Activated naive CD8-positive, alpha-beta T cell treated with anti-CD3 and anti-CD28 coated beads, Interleukin-2, amount 10 ng/mL, durations not matched to agents 7 days and 5 days (primary cell): ENCODE data around the gene LRRC19. TPM values are rescaled to one million over a fixed set of nuclear protein-coding genes. Genes with fewer than 3 reads are reported as not detected.

Experiments
- ATAC-seq: fragments of 150-1000 bp; cut with Tn5 transposase; one replicate; pipeline ENCODE4 v1.10.0; 2021; ENCODE audit warnings: low read depth, moderate library complexity
- POLR2A ChIA-PET: fragments of 350-600 bp; sonication (Branson Sonifier 250); formaldehyde crosslinking; loops from one replicate; lab custom pipeline; 2021; ENCODE audit warnings: antibody characterized with exemption; lab: Charles Lee
- DNase-seq: peaks from one replicate; pipeline ENCODE4 v3.0.0; 2021
- H3K27ac Mint-ChIP-seq: one replicate; pipeline ENCODE4 v1.8.0; 2022; ENCODE audit warnings: mild to moderate bottlenecking, mixed read lengths
- H3K27me3 Mint-ChIP-seq: one replicate; pipeline ENCODE4 v1.8.0; 2022; ENCODE audit warnings: mild to moderate bottlenecking, moderate library complexity, mixed read lengths
- H3K36me3 Mint-ChIP-seq: one replicate; pipeline ENCODE4 v1.8.0; 2021; ENCODE audit warnings: mild to moderate bottlenecking, mixed read lengths
- H3K4me1 Mint-ChIP-seq: one replicate; pipeline ENCODE4 v1.8.0; 2021; ENCODE audit warnings: mixed read lengths
- H3K4me3 Mint-ChIP-seq: one replicate; pipeline ENCODE4 v1.8.0; 2022; ENCODE audit warnings: mild to moderate bottlenecking, moderate library complexity, mixed read lengths
- H3K9me3 Mint-ChIP-seq: one replicate; pipeline ENCODE4 v1.8.0; 2021; ENCODE audit warnings: mixed read lengths
- total RNA-seq, 2 experiments: library from RNA; stranded (reverse); gene quantifications; one replicate each; pipeline ENCODE4 v1.2.3, GENCODE V29; 2021

The LRRC19 gene
- total RNA-seq, 2 experiments from 2014 or later: not detected

DNA sequence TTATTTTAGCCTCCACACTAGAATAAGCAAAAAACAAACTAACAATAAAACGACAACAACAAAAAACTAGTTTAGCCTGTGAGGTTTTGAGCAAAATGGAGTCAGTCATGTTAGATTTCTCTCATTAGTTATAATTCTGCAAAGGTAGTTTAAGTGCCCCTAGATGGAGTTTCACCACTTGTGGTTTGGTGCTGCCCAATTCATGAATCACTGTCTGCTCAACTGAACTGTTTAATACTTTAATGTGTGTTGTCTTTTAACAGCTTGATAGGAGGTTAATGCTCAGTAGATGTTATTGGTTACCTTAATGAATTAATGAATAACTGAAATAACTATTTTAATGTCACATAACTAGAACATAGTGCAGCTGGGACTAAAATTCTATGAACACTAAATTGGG, 55.0 kb downstream of the LRRC19 start:
- H3K4me3 Mint-ChIP-seq: no peak overlapping the region
- no peak overlapping the region for H3K27ac Mint-ChIP-seq
- POLR2A ChIA-PET: no interaction called here
- DNase-seq: no peak
- ATAC-seq: no peak
- H3K36me3 Mint-ChIP-seq: peaks cover 4% of the 10 kb centered on the region
- H3K4me1 Mint-ChIP-seq: peaks cover 31% of the 10 kb centered on the region
- no peaks in the 10 kb centered on the region for H3K27me3 Mint-ChIP-seq
- H3K9me3 Mint-ChIP-seq: no peaks in the 10 kb centered on the region

GRCh38 chr9:26949637-26950069, 55.8 kb downstream of the LRRC19 start:
- Mint-ChIP-seq H3K27me3 (no peaks in the 10 kb centered on the region), H3K27ac (no peak overlapping the region), H3K36me3 (peaks cover 4% of the 10 kb centered on the region), H3K4me3 (no peak overlapping the region), H3K9me3 (no peaks in the 10 kb centered on the region), H3K4me1 (peaks cover 29% of the 10 kb centered on the region)
- DNase-seq (no peak), ATAC-seq (no peak)
- POLR2A ChIA-PET: no interaction called here

DNA sequence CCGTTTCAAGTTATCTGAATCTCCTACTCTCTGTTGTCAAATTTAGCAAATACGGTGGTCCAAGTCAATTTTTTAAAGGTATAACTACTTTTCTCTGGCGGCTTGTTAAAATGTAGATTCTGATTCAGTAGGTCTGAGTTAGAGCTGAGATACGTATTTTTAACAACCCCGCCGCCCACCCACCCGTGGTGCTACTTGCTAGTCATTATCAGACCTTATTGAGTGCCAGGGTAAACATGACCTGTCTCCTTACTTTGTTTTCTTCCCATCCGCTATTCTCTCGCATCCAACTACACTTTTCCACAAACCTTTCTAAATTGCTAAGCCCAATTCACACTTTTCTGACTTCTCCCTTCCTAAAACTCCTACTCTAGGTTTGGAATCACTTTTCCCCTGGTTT, 57.7 kb downstream of the LRRC19 start:
- POLR2A ChIA-PET: interaction anchor here (0.8 to 2.3 kb wide), 6 partner anchors 8 to 625 kb away, joined by 3 to 38 read pairs (median 3); partner anchors contain the start of genes C9orf72, CAAP1 and IFT74
- DNase-seq: no peak
- Mint-ChIP-seq H3K9me3 (no peaks in the 10 kb centered on the region), H3K4me1 (peaks cover 32% of the 10 kb centered on the region), H3K27me3 (no peaks in the 10 kb centered on the region), H3K36me3 (peaks cover 15% of the 10 kb centered on the region), H3K4me3 (peak overlapping the region; percentile 95), H3K27ac (peak overlapping the region; percentile 97)
- ATAC-seq: no peak

DNA sequence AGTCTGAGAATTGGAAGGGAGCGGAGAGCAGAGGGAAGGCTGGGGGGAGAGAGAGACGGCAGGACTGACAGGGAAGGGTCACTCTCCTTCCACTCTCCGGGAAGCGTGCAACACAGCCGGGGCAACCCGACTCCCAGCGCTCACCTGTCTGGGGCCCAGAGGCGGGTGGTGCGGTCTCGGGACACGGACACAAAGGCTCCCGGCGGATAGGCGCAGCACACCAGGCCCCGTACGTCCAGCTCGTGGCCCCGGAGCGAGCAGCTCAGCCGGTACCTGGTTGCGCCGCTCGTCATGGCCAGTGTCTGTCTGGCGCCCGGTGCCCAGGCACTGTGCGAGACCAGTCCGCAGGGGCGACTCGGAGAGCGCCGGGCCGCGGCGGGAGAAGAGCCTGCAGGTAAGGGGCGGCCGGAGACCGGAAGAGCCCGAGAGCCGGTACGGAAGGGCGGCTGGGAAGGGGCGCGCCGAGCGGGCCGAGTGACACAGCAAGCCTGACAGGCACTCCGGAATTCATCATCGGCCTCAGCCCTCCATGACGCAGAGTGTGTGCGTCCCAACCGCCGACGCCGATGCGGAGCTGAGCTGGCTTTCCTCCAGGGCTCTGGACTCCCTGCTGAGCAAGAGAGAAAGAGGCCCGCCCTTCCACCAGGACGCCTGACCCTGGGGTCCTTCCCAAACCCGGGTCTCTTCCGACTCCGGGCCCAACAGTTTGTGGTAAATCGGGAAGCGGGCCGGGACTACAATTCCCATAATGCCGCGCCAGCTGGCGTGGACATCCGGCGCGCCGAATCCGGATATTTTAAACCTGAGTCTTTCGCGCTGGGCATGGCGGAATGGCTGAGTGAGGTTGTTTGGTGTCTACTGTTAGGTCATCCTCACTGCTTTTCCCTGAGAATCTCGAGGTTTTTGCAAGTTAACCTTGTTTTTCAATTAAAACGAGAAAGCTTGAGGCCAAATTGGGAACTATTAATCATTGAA, 58.4 kb downstream of the LRRC19 start, which contains the start of gene PLAA:
Gene PLAA, minus strand, starts transcription at position 490 of the 975 bp plus-strand sequence. Its CDS starts 197 bp downstream, at position 293.
- POLR2A ChIA-PET: interaction anchor here (0.8 to 2.3 kb wide), 6 partner anchors 8 to 626 kb away, joined by 3 to 38 read pairs (median 3); partner anchors contain the start of genes C9orf72, CAAP1 and IFT74
- peaks cover 18% of the 10 kb centered on the region for H3K36me3 Mint-ChIP-seq
- H3K27ac Mint-ChIP-seq: peak within 1 kb of the TSS; percentile 97
- H3K4me3 Mint-ChIP-seq: peak within 1 kb of the TSS; percentile 95
- no peaks in the 10 kb centered on the region for H3K27me3 Mint-ChIP-seq
- H3K4me1 Mint-ChIP-seq: peaks cover 34% of the 10 kb centered on the region
- no peaks in the 10 kb centered on the region for H3K9me3 Mint-ChIP-seq
- ATAC-seq (peak; percentile 98), DNase-seq (peak; percentile 88)

- peaks cover 45% of the 10 kb centered on the region for H3K4me1 Mint-ChIP-seq
- H3K27me3 Mint-ChIP-seq: no peaks in the 10 kb centered on the region
- DNase-seq (no peak), ATAC-seq (no peak)
- peaks cover 23% of the 10 kb centered on the region for H3K36me3 Mint-ChIP-seq
- no peaks in the 10 kb centered on the region for H3K9me3 Mint-ChIP-seq
- peak overlapping the region; percentile 97 for H3K27ac Mint-ChIP-seq
- POLR2A ChIA-PET: interaction anchor here (1.2 kb wide), 1 partner anchor 10 kb away, joined by 9 read pairs; the partner anchor contains the start of gene IFT74
- peak overlapping the region; percentile 95 for H3K4me3 Mint-ChIP-seq
Measured at GRCh38 chr9:26945591-26945990, 59.9 kb downstream of the LRRC19 start.

Other genes with a start within 250 kb of the LRRC19 start
- gene CAAP1, start 112.9 kb downstream of the LRRC19 start, total RNA-seq: 10 to 100 TPM; 17.7 to 18.6 TPM
- 10 to 100 TPM; 28.3 to 29.8 TPM for gene PLAA, start 58.4 kb downstream of the LRRC19 start, total RNA-seq
- 10 to 100 TPM in 1 of 2 experiments, 1 to 10 TPM in 1; 9.2 to 10.1 TPM for gene IFT74, start 49.3 kb downstream of the LRRC19 start, total RNA-seq
- not detected for gene TEK, start 103.6 kb upstream of the LRRC19 start, total RNA-seq